GM21737 (cell line): Measurements from ENCODE around the gene FTCDNL1.

Source experiments
- ATAC-seq: cut with Tn5 transposase; IDR thresholded peaks from one replicate; pipeline ENCODE4 v1.9.1; 2021; ENCODE audit warnings: mild to moderate bottlenecking, moderate library complexity; ENCODE audit not compliant: unreplicated experiment

The FTCDNL1 gene

DNA sequence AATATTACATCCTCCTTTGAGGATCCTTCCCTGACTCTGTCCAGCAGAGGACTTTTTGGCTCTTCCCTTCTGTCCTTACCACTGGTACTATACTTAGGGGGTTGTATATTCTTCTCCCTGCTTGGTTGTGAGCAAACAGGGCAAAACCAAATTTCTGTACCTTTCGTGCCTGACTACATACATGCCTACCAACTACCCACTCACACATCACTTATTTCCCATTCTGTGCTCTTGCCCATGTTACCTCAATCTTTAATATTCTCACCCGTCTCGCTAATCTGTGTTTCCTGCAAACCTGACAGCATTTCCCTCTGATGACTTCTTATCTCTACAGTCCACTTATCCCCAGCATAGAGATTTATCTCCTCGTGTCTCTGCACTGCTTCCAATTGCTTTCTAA, 58.6 kb downstream of the FTCDNL1 start:
- ATAC-seq = no peak

DNA sequence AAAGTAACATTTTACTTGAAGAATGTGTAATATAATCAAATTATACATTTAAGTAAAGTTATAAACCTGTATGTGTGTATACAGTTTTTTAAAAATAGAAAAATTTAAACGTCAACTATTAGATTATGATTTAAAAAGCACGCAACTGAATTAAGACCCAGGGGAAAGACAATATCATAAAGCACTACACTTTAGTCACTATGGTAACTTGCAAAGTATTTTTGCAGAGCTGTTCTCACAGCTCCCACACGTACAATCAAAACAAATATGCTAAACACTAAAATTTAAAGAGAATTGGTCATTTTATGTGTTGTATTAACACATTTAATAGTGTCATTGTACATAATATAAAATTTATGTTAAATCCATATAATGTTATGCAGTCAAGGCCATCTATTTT, 59.7 kb downstream of the FTCDNL1 start:
- ATAC-seq = no peak

DNA sequence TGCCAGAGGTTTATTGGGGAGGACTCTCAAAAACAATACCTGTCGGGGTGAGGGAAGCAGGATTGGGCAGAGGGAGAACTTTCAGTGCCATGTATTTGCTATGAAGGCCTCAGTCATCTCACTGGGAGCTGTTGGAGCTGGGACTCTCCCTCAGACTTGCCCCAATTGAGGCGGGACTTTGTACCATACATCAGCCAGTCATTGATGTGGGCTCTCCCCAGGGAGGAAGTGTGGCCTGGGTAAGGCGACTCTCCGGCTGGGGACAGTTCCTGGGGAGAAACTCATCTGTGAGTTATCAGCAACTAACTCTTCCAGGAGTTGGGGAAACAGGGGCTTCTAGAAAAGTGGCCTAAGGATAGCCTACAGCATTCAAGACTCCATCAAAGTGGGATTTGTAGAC, 66.5 kb downstream of the FTCDNL1 start:
- no peak for ATAC-seq

DNA sequence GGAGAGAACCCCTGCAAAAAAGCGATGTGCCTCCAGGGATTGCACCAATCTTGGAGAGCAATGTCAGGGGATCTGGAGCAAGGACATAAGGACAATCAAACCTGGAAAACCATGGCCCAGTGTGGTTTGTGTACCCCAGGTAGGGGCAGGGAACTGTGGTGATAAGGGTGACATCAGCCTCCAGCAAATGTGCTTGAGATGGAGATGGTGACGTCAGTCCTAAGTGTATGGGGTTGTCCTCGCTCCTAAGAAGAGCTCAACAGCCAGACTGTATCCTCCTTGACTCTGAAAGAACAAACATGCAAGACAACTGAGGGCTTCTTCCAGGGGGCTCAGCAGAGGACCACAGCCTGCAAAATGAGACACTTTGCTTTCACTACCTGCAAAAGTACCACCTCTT, 71.4 kb downstream of the FTCDNL1 start:
- ATAC-seq = no peak

DNA sequence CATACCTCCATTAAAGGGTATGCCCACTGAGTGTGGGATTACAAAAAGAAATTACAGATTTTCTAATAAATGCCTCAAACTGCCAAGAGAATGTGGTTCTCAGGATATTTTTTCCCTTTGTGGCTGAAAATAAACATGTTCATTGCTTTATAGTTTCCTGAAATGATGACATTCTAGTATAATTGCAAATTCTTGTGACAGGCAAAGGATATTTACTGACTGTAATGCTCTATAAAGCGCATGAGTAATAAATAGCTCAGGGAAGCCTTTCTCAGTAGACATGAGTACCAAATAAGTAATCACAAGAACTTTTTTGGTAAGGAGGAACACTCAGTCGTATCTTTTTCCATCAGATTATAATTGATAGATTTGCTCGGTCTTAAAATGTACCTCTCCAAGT, 72.3 kb downstream of the FTCDNL1 start:
- ATAC-seq = no peak

DNA sequence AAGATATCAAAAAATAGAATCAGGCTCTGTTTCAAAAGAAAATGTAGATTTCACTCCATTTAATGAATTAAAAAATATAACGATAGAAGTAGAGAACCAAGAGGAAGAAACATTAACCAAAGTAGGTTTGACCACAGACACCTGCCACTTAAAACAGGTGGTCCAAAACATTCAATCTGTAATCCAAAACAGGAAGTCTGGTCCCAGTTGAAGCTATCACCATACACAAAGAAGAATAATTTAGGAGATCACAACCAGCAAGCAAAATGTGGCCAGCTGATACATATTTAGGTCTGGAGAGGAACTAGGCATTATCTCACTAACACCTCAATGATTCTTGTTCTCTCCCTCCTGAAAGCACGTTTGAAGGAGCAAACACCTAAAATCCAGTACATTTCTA, 73.1 kb downstream of the FTCDNL1 start:
- ATAC-seq = no peak

DNA sequence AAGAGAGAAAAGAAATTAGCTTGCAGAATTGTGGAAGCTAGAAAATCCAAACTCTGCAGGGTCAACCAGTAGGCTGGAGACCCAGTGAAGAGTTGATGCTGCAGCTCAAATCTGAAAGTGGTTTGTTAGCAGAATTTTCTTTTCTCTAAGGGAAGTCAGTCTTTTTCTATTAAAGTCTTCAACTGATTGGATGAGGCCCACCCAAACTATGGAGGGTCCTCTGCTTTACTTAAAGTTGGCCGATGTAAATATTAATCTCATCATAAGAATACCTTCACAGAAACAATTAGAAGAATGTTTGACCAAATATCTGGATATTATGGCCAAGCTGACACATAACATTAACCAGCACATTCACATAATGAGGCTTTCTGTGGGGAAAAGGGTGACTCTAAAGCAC, 73.7 kb downstream of the FTCDNL1 start:
- no peak for ATAC-seq

DNA sequence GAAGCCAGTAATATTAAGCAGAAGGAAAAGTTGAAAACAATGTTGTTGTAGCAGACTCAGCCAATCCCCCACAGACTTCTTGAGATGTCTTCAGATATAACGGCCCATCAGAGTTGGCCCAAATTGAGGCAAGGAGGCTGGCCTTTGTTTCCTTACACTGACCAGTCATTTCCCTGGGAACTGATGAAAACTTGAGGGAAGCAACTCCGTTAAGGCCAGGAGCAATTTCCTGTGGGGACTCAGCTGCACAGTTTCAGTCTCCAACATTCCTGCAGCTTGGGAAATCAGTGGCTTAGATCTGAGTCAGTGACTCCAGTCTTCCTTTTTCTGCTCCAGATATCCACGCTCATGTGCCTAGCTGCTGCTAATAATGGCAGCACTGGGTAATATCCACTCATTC, 75.7 kb downstream of the FTCDNL1 start:
- no peak for ATAC-seq

DNA sequence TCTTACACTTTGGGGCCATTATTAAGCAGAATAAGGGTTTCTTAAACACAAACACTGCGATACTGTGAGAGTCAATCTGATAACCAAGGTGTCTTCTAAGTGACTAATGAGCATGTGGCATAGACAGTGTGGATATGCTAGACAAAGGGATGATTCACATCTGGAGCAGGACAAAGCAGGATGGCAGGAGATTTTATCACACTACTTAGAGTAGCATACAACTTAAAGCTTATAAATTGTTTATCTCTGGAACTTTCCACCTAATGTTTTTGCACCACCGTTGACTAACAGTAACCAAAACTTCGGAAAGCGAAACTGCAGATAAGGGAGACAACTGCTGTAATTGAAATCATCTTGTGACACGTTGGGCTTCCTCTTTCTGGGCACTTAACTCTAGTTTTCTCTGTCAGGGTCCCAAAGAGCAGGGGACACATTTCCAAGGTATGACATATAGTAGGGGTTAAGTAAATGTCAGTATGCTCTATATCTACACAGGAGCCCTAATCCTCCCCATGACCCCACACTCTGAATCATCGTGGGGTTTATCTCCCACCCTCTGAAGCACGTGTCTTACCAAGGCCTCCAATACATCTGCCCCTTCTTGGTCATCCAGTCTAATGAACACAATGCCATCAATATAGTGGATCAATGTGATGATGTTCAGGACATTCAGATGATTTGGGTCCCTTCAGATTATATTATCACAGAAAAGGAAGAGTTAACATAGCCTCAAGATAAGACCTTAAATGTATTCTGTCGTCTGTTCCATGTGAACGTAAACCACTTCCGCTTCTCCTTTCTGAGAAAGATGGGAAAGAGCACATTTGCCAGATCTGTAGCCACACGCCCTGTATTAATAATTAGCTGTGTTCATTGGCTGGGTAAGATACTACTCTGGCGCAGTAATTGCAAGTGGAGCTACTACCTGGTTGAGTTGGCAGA, 78.7 kb downstream of the FTCDNL1 start:
- ATAC-seq = no peak

DNA sequence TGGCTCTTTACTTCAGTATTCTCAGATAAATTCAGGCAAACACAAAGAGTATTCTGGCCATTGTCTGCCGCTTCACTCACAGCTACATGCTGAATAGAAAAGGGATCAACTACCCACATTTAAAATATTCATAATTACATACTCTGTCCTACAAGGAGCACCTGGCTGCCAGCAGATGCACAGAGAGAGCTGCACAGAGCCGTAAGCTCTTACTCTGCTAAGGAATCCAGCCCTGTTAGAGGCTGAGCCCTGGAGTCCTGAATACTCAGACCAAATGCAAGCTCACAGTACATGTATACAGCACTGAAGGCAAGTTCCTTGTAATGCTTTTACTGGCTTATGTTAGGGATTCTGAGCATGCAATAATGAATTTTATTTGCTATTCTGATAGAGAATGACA, 80.3 kb downstream of the FTCDNL1 start:
- no peak for ATAC-seq

DNA sequence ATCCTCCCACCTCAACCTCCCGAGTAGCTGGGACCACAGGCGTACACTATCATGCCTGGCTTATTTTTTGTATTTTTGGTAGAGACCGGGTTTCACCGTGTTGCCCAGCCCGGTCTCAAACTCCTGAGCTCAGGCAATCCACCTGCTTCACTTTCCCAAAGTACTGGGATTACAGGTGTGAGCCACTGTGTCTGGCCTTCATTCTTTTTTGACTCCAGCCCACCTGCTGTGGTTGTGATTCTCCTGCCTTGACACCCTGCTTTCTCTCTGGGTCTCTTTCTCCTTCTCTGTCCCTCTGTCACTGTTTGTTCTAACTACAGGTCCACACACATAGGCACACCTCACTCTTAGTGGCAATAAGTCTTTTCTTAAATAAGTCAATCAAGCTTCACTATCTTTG, 85.3 kb downstream of the FTCDNL1 start:
- no peak for ATAC-seq

DNA sequence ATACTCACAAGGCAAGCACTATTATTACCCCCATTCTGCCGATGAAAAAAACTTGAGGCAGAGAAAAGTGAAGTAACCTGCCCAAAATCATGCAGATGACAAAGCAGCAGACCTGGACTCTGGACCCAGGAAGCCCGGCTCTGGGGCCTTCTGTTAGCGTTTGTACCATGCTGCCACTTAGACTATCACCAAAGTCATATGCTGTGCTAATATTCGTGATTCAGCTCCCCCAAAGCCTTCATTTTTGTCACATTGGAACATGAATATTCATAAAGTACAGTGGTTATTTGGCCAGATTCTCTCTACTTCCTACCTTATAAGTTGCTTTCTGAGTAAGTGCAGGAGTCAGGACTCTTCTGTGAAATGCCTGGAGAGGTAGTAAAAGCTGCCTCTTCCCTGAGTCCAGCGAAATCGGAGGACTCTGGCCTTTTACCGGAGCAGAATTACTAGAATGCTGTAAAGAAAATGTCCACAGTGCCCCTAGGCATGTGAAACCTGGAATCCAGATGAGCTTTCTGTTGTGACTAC, 86.7 kb downstream of the FTCDNL1 start:
- no peak for ATAC-seq

DNA sequence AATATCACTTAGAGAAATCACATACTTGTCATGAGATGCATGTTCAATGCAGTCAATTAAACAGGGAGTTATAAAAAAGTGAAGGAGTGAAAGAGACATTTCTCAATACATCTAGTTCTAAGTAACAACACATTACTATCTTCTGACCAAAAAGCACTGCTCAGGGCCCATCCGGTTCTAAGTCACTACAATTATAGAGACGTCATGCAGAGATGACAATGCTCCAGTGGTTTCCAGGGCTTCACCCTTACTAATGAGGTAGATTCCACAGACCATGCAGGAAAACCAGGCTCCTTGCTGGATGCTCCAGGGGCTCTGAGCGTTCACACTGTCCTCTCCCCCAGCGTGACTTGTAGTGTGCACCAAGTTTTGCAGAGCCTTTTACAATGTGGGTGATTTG, 88.0 kb downstream of the FTCDNL1 start:
- ATAC-seq = no peak

DNA sequence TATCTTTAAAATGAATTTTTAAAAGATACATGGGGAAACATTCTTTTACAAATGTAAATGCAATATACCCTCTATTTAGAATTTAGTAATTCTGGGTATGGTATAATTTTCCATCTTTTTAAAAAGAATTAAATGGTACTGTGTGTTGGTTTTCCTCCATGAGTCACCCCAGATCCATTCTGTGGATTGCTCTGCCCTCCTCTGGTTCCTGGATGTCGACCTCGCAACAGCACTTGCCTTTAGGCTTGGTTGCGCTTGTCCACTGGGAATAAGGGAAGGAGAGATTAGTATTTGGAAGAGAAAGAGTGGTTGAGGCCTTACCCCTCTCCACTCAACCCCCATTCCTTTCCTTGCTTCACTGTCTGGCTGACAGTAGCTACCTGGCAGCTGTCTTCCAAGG, 90.4 kb downstream of the FTCDNL1 start:
- no peak for ATAC-seq

DNA sequence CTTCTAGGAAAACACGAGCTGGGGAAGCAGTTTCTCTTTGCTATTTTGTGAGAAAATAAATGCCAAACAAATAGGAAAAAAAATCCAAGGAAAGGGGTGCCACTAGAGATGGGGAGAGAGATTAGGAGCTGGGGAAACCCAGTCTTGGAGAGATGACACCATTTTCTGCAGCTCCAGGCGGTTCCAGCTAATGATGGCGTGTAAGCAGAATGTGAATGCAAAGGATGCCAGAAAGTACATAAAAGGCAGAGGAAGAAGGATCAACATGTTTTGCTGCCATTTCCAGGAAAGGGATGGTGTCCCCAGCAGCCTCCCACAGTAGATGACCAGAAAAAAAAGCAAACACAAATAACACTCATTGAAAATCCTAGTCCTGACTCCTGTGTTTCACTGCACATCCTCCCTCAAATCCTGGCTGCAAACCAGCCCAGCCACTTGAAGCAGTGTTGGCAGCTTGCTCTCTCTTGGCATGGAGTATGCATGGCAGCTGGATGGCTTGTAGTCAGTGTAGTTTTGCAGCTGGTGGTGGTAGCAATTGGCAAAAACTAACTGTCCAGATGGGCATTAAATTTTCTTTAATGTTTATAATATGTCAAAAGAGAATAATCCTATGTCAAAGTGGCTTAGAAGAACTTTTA, 93.6 kb downstream of the FTCDNL1 start:
- no peak for ATAC-seq

DNA sequence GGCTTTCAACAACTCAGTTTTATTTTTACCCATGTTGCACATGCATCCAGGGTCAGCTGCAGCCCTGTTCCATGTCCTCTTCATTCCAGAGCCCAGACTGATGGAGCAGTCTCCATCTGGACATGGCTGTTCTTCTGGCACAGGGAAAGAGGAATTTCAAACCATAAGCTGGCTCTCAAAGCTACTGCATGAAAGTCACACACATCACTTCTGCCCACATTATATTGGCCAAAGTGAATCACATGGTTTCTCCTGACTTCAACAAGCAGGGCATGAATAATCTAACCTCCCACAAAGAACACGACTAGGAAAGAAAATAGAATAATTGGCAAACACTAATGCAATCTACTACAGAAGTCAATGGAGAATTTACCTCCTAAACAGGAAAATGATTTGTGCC, 94.2 kb downstream of the FTCDNL1 start:
- ATAC-seq = no peak

DNA sequence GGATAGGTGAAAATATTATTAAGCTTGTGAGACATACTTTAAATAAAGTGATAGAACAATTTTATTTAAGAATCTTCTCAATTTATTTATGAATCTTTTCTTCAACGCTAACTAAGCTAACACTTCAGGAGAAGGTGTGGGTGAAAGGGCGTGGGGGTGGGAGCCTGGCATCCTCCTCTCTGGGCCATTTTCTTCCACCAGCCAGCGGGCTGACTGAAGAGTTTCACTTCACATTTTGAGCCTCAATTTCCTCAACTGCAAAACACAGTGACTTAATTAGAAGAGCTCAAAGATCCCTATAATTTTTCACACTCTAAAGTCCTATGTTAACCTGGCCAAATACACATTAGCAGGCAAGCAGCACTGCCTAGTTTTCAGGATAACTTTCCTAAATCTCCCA, 94.8 kb downstream of the FTCDNL1 start:
- no peak for ATAC-seq

DNA sequence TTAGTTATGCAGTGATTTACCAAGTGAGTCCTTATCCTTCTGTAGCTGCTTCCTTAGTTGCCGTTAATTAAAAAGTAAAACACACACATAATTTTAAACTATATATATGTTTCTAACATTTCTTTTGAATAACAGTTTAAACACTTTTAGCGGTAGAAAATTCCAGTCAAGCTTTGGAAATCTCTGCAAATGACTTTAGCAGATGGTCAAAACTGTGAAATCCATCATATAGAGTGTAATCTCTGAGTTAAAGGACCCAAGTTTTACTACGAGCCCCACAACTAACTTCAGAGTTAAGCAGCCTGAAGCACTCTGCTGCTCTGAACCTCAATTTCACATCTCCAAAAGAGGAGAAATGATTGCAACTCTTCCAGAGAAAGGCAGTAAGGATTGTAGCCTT, 96.2 kb downstream of the FTCDNL1 start:
- ATAC-seq = no peak

DNA sequence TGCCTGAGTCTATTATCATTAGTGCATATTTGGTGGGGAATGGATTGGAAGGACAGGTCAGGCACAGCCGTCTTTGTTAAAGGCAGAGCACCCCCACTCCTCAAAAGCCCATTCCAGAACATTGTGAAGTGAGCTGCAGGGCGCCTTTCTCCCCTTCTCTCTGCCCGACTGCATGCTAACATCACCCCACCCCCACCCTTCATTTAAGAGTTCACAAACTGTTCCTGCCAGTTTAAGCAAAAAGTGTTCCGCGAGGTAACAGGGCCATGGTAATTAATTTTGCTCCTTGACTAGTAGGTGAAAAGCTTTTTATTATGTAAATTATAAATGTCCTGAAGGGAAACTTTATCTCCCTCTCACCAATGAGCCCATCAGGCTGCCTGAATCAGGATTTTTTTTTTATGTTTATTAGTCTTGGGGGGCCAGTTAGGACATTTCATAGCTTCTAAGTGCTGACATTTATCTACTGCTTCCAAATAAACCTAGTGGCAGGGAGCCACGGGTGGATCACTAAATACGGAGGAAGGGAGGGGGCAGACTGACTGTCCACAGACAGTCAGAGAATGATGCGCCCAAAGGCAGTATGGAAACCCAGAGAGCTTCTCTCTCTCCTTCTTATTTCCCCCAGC, 99.4 kb downstream of the FTCDNL1 start:
- ATAC-seq = no peak

DNA sequence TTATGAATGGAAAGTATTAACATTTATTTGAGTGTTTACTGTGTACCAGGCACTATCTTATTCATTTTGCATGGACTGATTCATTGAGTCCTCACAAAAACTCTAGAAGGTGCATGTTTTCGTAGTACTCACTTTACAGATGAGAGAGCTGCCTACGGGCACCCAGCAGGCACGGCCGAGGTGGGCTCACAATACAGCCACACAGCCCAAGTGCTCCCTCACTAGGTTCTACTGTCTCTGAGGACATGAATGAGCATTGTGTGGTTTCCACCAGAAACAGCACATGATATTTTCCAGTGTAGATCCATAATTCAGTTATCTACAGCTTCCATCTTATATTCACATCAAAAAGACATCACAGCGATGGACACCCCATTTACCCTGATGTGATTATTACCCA, 101.4 kb downstream of the FTCDNL1 start:
- ATAC-seq = no peak

DNA sequence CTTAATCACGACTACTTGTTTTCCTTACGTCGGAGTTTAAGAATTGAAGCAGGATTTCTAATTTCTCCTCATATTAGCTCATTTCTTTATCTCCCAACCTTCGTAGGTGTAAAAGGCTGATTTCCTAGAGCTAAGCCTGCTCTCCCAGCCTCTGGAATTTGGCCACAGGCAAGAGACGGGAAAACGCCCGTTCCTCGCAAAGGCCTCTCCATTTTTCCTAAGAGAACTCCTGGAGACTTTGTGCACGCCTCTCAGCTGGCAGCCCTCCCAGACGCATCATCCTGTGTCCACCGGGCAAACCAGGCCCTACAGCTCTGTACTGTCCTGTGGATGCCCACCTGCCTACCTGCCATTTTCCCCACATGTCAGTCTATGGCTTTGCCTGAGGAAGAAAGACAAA, 106.3 kb downstream of the FTCDNL1 start:
- ATAC-seq = no peak

DNA sequence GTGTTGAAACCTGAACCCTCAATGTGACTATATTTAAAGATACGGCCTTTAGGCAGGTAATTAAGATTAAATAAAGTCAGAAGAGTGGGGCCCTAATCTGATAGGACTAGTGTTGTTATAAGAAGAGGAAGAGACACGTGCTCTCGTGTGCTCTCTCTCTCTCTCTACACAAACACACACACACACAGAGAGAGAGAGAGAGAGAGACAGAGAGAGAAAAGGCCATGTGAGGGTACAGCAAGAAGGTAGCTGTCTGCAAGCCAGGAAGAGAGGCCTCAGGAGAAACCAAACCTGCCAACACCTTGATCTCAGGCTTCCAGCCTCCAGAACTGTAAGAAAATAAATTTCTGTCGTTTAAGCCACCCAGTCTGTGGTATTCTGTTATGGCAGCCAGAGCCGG, 106.7 kb downstream of the FTCDNL1 start:
- ATAC-seq = no peak
